UCSD-AML1 (cell line): ENCODE data around the gene CEACAM4.

Experiments
- DNase-seq: peaks from one replicate; lab custom pipeline; 2025; ENCODE audit not compliant: unreplicated experiment; lab: John Stamatoyannopoulos, UW

The CEACAM4 gene

DNA sequence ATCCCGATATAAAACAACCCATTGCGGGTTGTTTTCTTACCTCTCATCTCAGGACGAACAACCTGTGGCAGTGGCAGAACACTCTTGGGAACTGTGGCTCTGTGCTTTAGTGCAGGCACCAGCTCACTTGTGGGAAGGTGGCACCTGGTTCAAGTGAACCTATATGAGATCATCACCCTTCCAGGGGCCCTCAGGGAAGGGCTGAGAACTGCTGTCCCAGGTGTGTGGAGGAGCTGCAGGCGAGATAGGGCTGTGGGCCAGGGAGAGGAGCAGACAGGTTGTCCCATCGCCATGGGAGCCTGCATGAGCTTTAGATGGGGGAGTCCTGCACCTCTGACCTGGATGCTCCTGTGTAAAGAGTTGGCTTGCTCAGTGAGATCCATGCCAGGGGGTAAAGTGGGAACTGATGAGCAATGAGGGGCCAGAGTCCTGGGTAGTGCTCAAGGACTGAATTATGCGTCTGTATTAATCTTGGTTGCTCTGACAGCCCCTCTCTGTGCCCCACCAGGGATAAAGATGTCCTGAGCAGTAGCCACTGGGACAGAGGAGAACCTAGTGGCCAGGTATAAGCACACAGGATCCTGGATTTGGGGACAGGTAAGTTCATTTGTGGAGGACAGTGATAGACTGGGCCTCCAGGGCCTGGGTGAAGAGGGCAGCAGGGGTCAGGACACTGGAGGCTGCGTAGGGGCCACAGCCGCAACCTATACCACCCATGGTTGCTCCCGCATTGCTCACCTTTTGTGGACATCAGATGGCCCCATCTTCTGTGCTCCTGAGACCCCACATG lies 8.7 kb downstream of the CEACAM4 start:
- no peak for DNase-seq

- no peak for DNase-seq
Measured at GRCh38 chr19:41616792-41617621, 9.9 kb downstream of the CEACAM4 start.

DNA sequence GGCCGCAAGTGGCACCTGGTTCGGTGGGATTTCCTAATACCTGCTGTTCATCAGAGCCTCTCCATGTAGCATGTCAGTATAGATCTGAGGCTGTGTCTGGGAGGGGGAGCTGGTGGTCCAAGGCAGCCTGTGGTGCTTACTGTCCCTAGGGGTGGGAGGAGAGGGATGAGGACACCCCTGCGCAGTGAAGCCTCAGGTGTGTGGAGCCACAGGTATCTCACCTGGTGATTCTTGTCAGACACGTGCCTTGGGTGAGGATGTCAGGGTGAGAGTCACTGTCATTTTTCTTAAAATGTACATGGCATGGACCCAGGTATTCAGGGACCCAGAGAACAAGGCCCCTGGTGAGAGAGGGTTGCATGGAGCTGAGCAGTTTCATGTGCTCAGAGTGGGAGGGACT lies 11.7 kb downstream of the CEACAM4 start:
- no peak for DNase-seq

- DNase-seq = no peak
Measured at GRCh38 chr19:41612483-41612882, 14.4 kb downstream of the CEACAM4 start.

- DNase-seq = no peak
Measured at GRCh38 chr19:41610789-41611188, 16.1 kb downstream of the CEACAM4 start.

DNA sequence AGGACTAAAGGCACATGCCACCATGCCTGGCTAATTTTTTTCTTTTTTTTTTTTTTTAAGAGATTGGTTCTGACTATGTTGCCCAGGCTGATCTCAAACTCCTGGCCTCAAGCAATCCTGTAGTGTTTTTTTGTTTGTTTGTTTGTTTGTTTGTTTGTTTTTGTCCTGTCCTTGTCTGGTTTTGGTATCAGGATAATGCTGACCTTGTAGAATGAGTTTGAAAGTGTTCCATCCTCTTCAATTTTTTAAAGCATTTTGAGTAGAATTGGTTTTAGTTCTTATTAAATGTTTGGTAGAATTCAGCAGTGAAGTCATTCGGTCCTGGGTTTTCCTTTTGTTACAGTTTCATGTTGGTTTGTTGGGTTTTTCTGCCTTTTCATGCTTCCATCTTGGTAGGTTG lies 19.2 kb downstream of the CEACAM4 start:
- no peak for DNase-seq

DNA sequence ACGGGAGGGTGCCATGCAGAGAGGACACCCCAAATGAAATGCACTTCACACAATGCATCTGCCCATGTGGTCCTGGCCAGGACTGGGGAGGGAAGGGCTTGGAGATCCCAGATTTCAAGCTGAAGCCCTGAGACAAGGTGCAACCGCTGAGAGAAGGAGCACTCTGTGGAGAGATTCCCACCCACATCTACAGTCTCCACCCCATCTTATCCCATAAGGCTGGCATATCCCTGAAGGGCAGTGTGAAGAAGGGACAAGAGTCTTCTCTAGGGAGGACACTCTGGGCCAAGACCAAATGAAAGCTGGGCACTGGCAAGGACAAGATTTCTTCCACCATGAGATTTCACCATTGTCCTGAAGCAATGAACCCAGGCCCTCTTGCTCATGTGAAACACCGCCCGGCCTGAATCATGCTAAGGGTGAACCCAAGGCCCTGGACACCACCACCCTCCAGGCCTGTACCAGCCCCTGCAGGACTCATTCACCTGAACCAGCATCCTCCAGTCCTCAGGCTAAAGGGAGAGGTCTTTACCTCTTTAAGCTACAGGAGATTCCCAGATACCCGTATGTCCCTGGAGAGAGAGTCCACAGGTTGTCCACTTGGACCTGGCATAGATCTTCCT lies 20.5 kb downstream of the CEACAM4 start:
- DNase-seq = no peak

GRCh38 chr19:41604831-41605230 lies 22.0 kb downstream of the CEACAM4 start:
- DNase-seq = no peak

- DNase-seq = no peak
Measured at GRCh38 chr19:41601771-41602170, 25.1 kb downstream of the CEACAM4 start.

GRCh38 chr19:41599175-41599966 lies 27.5 kb downstream of the CEACAM4 start:
- DNase-seq = no peak

GRCh38 chr19:41597600-41598041 lies 29.3 kb downstream of the CEACAM4 start:
- DNase-seq = peak; percentile 45

GRCh38 chr19:41595890-41596280 lies 31.0 kb downstream of the CEACAM4 start:
- DNase-seq = no peak

DNA sequence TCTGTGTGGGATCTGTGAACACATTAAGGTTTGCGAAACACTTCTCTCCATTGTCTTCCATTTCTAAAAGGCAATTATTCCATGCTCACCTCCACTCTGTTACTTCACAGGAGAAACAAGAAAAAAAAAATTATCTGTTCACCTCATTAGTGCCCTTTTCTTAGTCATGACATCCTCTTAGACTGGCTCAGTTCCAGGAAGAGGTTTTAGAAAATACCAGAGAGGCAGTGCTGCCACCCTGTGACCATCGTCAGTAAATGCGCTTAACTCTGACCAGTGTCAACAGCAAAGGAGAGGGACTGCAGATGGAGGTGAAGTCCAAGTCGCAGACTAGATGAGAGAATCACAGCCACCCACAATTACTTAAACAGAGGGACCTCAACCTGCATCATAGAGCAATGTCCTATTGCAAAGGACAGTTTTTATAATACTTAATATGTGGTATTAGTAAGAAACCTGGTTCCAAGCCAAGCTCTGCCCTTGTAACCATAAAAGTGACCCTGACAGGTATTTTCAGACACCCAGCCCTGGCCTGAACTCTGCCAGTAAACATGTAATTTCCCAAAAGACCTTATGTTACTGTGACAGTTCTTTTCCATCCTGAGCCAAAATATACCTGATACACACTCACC lies 31.5 kb downstream of the CEACAM4 start:
- peak; percentile 51 for DNase-seq

DNA sequence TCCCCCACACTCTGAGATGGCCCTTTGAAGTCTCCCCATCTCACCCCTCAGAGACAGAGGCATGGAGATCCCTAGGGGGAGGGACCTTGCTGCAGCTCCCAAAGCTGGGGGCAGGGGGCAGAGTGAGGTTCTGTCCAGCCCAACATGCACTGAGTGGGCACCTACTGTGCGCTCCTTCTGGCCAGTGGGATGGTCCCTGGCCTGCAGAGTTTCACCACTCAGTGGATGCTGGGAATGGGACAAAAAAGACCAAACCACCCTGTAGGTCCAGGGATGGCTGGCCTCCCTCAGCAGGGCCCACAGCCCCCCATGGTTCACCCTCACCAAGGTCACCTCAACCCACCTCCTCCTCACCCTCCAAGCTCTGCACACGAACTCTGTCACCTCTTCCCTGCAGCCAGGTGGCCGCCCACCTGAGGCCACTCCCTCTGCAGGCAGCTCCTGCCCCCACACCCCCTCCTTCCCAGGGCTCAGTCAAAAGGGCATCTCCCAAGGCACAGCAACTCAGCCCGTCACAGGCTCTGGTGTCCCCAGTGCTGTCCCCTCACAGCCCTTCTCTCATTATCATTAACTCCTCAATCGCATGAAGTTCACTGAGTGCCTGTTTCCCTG lies 34.8 kb downstream of the CEACAM4 start:
- no peak for DNase-seq

- DNase-seq = no peak
Measured at GRCh38 chr19:41590936-41591335, 35.9 kb downstream of the CEACAM4 start.

DNA sequence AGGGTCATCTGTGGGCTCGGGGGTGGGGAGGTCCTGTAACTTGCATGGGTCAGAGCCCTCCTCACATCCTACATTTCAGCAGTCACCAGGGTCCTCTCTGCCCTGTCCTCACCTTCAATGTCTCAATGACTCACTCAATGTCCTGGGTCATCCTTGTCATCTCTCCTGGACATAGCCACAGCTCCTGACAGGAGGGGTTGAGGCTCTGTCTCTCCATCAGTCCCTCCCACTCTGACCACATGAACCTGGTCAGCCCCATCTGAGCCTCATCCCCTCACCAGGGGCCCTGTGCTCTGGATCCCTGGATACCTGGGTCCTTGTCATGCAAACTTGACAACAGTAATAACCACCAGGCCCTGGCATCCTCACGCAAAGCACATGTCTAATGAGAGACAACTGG lies 37.5 kb downstream of the CEACAM4 start:
- DNase-seq = no peak

GRCh38 chr19:41588497-41589209 lies 38.2 kb downstream of the CEACAM4 start:
- DNase-seq = no peak

DNA sequence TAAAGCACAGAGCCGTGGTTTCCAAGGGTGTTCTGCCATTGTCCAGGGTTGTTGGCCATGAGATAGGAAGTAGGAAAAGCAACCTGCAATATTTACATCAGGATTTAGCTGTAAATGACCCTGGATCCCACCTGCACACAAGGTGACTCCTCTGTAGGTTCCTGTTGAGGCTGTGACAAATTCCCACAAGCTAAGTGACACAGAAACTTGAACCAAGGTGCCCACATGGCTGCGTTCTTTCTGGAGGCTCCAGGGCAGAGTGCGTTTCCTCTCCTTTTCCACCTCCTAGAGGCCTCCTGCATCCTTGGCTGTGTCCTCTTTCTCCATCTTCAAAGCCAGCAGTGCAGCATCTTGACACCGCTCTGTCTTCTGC lies 39.0 kb downstream of the CEACAM4 start:
- no peak for DNase-seq

- no peak for DNase-seq
Measured at GRCh38 chr19:41587101-41587837, 39.6 kb downstream of the CEACAM4 start.
